Measurements from ENCODE around the gene TMEM108. TPM values are rescaled to one million over a fixed set of nuclear protein-coding genes. Genes with fewer than 3 reads are reported as not detected.

The TMEM108 gene
- polyA plus RNA-seq, 4 donors, result 1.7 to 4.0 (median 2.6) TPM

DNA sequence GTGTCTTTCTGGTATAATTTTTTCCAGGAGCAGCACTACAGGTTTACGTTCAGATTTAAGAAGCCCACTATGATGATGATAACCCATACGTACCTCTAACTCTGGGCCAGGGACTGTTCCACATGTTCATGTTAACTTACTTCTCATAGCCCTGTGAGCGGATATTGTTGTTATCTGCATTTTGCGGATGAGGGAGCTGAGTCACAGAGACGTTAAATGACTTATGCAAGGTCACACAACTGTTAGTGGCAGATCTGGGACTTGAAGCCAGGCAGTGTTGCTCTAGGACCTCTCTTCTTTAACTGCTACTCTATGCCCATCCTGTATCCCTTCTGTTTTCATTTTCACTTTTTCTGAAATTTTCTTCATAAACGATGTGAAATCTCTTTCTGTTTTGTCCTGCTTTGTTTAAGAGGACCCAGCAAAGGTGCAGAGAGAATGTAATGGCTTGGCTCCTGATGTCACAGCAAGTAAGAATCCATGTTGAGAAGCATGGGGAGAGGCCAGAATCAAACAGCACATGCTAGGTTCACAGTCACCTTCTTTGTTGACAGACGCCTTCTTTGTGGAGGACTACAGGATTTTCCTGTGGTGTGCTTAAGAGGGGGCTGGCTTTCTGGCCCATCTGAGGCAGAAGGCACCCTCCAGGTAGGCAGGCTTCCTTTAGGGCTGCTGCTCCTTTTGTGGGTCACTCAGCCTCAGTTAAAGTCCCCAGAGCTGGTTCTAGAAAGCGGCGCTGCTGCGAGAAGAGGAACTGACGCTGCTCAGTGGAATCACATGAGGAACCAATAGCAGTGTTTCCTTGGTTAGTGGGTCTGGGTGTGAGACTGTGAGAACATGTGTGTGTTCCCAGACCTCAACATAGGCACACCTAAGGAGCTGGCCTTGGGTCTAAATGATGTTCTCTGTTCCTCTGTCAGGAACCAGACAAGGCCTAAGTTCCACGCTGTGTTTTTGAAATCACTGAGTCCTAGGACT, 121.6 kb downstream of the TMEM108 start:
- no peak for DNase-seq (ENCODE audit: low read depth in 4 of 4, low spot score in 2 of 4)

DNA sequence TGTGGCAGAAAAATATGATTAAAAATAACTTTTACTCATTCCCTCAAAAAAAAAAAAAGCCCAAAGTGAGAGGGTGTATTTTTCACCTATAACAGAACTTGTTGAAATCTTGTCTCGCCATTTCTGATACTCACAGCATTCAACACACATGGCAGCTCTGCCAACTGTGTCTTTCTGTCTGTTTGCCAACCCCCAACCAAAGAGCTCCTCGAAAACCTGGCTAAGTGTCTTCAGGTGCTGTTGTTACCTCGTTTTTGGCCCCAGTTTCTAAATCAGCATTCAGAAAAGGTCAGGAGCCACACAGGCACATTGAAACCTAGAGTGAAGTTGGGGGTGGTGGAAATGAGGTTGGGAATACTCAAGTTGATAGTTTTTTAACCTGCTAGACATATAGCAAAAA, 123.5 kb downstream of the TMEM108 start:
- no peak for DNase-seq (ENCODE audit: low read depth in 4 of 4, low spot score in 2 of 4)

DNA sequence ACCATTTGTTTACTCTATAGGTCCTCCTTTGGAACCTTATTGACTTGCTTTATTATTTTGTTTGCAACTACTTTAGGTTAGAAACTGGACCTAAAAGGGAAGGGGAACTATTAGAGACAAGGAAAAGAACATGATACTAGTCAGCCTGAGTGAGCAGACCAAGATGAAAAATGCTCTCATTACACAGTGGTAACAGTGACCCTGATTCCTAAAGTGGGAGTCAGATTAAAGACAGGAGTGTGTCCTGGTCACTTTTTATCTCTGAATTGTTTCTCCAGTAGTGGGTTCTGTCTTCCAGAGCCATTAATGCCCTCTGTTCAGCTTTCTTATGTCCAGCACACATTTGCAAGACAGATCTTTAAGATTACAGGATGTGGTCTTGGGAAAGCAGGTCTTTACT, 124.1 kb downstream of the TMEM108 start:
- no peak for DNase-seq (ENCODE audit: low read depth in 4 of 4, low spot score in 2 of 4)

DNA sequence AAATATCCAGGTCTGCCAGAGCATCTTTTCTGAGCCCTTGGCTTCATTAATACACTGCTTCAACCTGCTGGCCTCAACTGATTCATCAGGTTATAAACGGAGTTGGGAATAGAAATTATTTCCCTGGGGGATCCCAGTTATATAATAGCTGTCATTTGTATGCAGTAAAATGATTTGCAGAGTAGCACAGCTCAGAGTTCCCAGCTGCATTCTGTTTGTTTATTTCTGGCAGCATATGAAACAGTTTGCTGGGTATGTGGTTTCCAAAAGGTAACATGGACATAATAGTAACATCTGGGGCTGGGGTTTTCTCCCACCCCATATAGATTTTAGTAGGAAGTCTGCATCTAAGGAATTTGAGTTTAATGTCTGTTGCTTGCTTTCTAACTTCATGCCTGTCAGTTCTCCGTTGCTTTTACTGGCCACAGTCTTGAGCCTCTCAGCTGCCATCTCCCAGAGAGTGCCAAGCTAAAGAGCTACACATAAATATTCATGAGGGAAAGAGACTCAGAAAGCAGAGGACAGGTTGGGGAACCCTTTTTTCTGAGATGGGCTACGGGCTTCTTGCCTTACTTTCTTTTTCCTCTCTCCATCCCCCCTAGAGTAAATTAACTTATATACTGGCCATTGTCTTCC, 124.6 kb downstream of the TMEM108 start:
- DNase-seq (ENCODE audit: low read depth in 4 of 4, low spot score in 2 of 4), result no peak

- DNase-seq (ENCODE audit: low read depth in 4 of 4, low spot score in 2 of 4), result no peak
Measured at GRCh38 chr3:133167340-133168024, 129.3 kb downstream of the TMEM108 start.

- no peak for DNase-seq (ENCODE audit: low read depth in 4 of 4, low spot score in 2 of 4)
Measured at GRCh38 chr3:133168025-133168401, 129.8 kb downstream of the TMEM108 start.

DNA sequence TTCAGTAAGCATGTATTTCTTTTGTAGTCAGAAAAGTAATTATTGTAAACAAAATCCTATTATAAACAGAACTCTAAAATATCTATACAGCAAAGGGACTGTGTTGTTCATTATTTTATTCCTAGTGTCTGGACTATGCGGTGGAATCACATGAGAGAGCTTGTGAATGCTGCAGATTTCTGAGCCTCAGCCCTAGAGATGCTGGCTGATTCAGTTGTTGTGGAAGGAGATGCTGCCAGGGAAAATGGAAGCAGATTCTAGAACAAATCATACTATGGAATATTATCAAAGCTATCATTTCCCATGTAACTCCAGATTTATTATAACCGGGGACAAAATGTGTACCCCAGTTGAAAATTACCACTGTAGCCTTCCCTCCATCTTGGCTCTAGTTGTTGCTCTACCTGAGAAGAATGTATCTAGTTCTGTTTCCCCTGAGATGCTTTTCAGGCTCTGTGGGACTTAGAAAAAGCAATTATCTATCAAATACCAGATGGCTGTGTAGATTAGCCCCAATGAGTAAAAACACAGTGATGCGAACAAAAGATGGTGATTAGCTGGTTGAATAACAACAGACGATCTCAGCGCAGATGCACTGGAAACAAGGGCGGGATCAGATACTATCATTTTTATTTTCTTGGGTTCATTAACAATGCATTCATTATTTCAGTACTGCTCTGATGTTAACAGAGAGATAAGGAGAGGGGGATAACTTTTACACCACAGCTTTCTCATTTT, 131.3 kb downstream of the TMEM108 start:
- no peak for DNase-seq (ENCODE audit: low read depth in 4 of 4, low spot score in 2 of 4)

DNA sequence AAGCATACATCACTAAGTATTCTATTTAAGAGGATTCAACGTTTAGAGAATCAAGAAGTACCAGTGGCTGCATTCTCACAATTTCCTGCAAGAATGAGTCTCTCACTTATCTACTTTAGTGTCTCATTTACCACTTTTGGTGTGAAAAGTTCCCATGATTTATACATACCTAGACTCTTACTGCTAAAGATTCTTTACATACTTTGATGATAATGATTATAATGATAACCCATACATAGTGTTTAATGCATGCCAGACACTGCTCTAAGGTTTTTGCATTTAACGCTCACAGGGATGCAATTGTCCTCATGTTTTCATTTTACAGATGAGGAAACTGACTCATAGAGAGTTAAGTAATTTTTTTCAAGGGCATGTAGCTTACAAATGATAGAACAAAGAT, 133.6 kb downstream of the TMEM108 start:
- DNase-seq (ENCODE audit: low read depth in 4 of 4, low spot score in 2 of 4), result no peak

DNA sequence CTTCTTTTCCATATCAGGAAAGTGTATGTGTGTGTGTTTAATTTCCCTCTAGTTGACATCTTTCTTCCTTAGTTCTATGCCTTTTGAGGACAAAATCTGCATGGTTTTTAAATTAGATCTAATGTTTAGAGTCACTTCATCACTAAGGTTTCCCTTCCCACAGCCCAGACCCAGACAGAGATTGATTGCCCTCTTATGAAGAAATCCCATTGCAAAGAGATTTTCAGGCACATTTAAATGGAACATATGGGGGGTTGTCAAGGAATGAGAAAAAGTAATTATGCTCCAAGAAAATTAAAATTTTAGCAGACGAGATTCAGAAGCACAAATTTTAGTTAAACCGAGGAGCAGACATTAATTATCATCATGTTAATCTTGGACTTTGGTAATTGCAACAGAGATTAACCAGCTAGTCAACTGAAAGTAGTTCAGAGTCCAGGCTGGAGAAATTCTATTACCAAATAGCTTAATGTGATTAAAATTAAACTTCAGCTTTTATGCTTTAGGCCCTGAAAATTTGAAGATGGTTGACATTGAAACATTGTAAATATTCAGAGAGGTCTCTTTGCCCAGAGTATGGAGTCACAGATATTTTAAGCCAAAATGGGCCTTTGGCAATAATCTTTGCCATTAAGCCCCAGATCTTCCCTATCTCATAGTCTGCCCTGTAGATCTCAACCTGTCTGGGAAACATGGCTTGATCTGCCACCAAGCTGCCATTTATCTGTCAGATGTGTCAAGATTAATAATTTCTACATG, 143.4 kb downstream of the TMEM108 start:
- no peak for DNase-seq (ENCODE audit: low read depth in 4 of 4, low spot score in 2 of 4)

- DNase-seq (ENCODE audit: low read depth in 4 of 4, low spot score in 2 of 4), result no peak
Measured at GRCh38 chr3:133187870-133188379, 149.7 kb downstream of the TMEM108 start.

DNA sequence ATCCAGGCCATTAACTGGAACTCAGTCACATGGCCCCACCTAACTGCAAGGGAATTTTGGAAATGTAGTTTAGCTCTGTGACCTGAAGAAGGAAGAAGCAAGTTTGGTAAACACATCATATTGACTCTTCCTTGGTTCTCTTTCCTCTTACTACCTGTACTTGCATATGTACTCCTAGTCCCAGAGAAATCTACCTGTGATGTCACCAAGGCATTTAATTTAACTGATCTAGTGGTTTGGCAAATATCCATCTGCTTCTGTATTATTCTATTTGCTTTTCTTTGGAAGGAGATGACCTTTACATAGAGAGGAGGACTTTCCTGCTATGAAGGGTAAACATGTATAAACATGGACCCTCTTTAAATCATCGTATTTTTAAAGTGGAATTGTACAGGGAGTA, 150.8 kb downstream of the TMEM108 start:
- no peak for DNase-seq (ENCODE audit: low read depth in 4 of 4, low spot score in 2 of 4)

GRCh38 chr3:133189893-133190292, 151.7 kb downstream of the TMEM108 start:
- no peak for DNase-seq (ENCODE audit: low read depth in 4 of 4, low spot score in 2 of 4)

- DNase-seq (ENCODE audit: low read depth in 4 of 4, low spot score in 2 of 4), result no peak
Measured at GRCh38 chr3:133191818-133192217, 153.6 kb downstream of the TMEM108 start.

- no peak for DNase-seq (ENCODE audit: low read depth in 4 of 4, low spot score in 2 of 4)
Measured at GRCh38 chr3:133192363-133192945, 154.3 kb downstream of the TMEM108 start.

DNA sequence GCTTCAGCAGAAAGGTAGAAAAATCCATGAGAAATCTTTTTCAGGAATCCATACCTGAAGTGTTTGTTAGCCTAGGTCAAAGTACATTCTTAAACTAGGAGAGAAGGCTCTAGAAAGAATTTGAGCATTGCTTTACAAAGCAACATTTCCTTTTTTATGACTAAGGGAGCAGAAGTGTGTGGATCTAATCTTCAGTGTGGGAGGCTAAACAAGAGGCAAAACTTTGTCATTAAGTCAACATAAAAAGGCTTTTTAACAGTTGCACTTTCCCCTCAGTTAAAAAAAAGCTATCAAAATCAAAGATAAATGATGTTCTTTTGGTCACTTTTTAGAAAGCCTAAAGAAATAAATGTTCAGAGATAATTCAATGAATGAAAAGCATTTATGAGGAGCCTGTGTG, 154.8 kb downstream of the TMEM108 start:
- DNase-seq (ENCODE audit: low read depth in 4 of 4, low spot score in 2 of 4), result no peak

- no peak for DNase-seq (ENCODE audit: low read depth in 4 of 4, low spot score in 2 of 4)
Measured at GRCh38 chr3:133196527-133196926, 158.3 kb downstream of the TMEM108 start.

GRCh38 chr3:133197619-133198018, 159.4 kb downstream of the TMEM108 start:
- DNase-seq (ENCODE audit: low read depth in 4 of 4, low spot score in 2 of 4), result no peak

DNA sequence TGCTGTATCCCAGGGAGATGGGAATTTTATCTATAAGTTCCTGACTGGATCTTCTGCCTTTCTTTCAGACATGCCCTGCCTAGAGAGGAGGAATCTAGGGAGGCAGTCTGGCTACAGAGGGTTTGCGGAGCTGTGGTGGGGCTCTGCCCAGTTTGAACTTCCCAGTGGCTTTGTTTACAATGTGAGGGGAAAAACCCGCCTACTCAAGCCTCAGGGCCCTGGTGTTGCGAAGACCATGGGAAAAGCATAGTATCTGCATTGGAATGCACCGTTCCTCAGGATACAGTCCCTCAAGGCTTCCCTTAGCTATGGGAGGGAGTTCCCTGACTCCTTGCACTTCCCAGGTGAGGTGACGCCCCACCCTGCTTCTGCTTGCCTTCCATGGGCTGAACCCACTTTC, 168.7 kb downstream of the TMEM108 start:
- DNase-seq (ENCODE audit: low read depth in 4 of 4, low spot score in 2 of 4), result no peak

- no peak for DNase-seq (ENCODE audit: low read depth in 4 of 4, low spot score in 2 of 4)
Measured at GRCh38 chr3:133208184-133208583, 170.0 kb downstream of the TMEM108 start.

Data from left renal cortex interstitium (tissue), 4 donors.